Progenitor cell of endocrine pancreas (in vitro differentiated cells): Measurements from ENCODE around the gene EIF4ENIF1. TPM values are rescaled to one million over a fixed set of nuclear protein-coding genes. Genes with fewer than 3 reads are reported as not detected.
A peak's percentile ranks its signal among the peaks of the same experiment; 100 is the strongest.
"Not testable (repeated sequence)": the region's sequence is repeated elsewhere in the genome, so short reads cannot be mapped to it uniquely, and the experiment has no call there.

Source experiments
- DNase-seq: peaks from one replicate; pipeline ENCODE4 v3.0.0; 2021; ENCODE audit warnings: low spot score; ENCODE audit not compliant: unreplicated experiment
- H3K27ac Mint-ChIP-seq: 2 replicates; pipeline ENCODE4 v1.8.0; 2021; ENCODE audit warnings: mild to moderate bottlenecking, moderate library complexity, mixed read lengths
- H3K27me3 Mint-ChIP-seq: 2 replicates; pipeline ENCODE4 v1.8.0; 2021; ENCODE audit warnings: mixed read lengths
- H3K36me3 Mint-ChIP-seq: 2 replicates; pipeline ENCODE4 v1.8.0; 2022; ENCODE audit warnings: mixed read lengths; ENCODE audit not compliant: insufficient read depth
- H3K4me1 Mint-ChIP-seq: 2 replicates; pipeline ENCODE4 v1.8.0; 2021; ENCODE audit warnings: low read depth, mixed read lengths
- H3K4me3 Mint-ChIP-seq: 2 replicates; pipeline ENCODE4 v1.8.0; 2021; ENCODE audit warnings: low read depth, mild to moderate bottlenecking, moderate library complexity, mixed read lengths
- H3K9me3 Mint-ChIP-seq: 2 replicates; pipeline ENCODE4 v1.8.0; 2021; ENCODE audit warnings: low read depth, mixed read lengths
- total RNA-seq: library from RNA; stranded (reverse); gene quantifications from 2 replicates; pipeline ENCODE4 v1.2.1, GENCODE V29; 2021
- TF ChIP-seq, protein P1 (sequence below): fragments of 200-600 bp; sonication (generic); IDR thresholded peaks from one replicate; pipeline ENCODE4 v1.5.0; 2021; ENCODE audit warnings: antibody characterized with exemption, mild to moderate bottlenecking; ENCODE audit not compliant: unreplicated experiment

Gene EIF4ENIF1
- total RNA-seq, 1 donor from 2014 or later = 46.5 TPM

DNA sequence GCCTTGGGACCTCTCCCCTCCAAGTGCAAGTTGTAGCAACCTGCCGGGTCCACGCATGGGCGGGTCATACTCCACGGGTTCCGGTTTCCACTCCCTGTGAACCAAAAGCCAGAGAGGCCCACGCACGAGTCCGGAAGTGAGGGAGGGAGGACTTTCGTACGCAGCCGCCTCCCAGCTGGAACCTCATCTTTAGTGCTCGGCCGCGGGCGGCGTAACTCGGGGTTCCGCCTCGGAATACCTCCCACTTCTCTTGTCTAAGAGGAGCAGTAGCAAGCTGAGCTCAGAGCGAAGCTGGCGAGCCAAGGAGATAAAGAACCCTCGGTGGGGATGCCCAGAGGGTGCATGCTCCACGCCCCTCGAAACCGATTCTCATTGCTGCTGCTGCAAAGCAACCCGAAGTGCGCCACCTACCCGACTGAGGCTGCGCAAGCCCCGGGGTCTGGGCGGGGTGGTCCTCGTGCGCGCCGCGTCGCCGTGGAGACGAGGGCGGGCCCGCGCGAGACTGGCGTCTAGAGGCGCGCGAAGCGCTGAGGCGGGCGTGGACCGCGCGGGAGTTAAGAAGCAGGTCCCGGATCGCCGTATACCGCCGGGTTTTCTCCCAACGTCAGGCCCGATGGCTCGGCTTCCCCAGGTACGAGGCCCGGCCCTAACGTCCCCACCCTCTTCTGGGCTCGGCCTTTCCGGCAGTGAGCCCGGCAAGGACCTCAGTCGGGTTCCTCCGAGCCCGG, 6.5 kb upstream of the EIF4ENIF1 start, which contains the start of gene SFI1:
SFI1 (plus strand) TSS at position 530 of the 728 bp plus-strand sequence. CDS start 11,749 bp downstream, outside the sequence.
- no peaks in the 10 kb centered on the region for H3K36me3 Mint-ChIP-seq
- DNase-seq = peak; percentile 85
- H3K27ac Mint-ChIP-seq = peak within 1 kb of the TSS; percentile 91
- no peaks in the 10 kb centered on the region for H3K27me3 Mint-ChIP-seq
- TF ChIP-seq, protein P1, sequence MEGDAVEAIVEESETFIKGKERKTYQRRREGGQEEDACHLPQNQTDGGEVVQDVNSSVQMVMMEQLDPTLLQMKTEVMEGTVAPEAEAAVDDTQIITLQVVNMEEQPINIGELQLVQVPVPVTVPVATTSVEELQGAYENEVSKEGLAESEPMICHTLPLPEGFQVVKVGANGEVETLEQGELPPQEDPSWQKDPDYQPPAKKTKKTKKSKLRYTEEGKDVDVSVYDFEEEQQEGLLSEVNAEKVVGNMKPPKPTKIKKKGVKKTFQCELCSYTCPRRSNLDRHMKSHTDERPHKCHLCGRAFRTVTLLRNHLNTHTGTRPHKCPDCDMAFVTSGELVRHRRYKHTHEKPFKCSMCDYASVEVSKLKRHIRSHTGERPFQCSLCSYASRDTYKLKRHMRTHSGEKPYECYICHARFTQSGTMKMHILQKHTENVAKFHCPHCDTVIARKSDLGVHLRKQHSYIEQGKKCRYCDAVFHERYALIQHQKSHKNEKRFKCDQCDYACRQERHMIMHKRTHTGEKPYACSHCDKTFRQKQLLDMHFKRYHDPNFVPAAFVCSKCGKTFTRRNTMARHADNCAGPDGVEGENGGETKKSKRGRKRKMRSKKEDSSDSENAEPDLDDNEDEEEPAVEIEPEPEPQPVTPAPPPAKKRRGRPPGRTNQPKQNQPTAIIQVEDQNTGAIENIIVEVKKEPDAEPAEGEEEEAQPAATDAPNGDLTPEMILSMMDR = peak; percentile 47
- H3K4me1 Mint-ChIP-seq = peaks cover 1% of the 10 kb centered on the region
- peak within 1 kb of the TSS; percentile 87 for H3K4me3 Mint-ChIP-seq
- no peaks in the 10 kb centered on the region for H3K9me3 Mint-ChIP-seq

DNA sequence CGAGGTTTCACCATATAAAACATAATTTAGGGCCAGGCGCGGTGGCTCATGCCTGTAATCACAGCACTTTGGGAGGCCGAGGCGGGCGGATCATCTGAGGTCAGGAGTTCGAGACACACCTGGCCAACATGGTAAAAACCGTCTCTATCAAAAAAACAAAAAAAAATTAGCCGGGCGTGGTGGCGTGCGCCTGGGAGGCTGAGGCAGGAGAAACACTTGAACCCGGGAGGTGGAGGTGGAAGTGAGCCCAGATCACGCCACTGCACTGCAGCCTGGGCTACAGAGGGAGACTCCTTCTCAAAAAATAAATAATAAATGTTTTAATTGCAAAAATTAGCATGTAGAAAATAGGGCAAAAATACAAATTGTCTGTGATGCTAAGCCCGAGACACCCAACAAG, 5.7 kb upstream of the EIF4ENIF1 start:
- H3K27ac Mint-ChIP-seq = no peak overlapping the region
- no peaks in the 10 kb centered on the region for H3K9me3 Mint-ChIP-seq

DNA sequence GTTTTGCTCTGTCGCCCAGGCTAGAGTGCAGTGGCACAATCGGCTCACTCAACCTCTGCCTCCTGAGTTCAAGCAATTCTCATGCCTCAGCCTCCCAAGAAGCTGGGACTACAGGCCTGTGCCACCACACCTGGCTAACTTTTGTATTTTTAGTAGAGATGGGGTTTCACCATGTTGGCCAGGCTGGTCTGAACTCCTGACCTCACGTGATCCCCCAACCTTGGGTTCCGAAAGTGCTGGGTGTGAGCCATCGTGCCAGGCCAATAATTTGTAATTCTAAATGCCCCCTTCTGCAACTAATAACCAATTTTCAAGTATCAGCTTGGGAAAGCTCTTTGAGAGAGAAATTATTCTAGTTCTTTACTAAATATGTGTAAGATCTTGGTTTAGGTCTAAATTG, 3.7 kb upstream of the EIF4ENIF1 start:
- H3K27me3 Mint-ChIP-seq, DNase-seq, H3K4me3 Mint-ChIP-seq, H3K9me3 Mint-ChIP-seq, H3K27ac Mint-ChIP-seq, H3K36me3 Mint-ChIP-seq: not testable (repeated sequence)
- peaks cover 14% of the 10 kb centered on the region for H3K4me1 Mint-ChIP-seq

More for the DNA sequence above, 5.7 kb upstream of the EIF4ENIF1 start:
- Mint-ChIP-seq H3K27me3 (no peaks in the 10 kb centered on the region), H3K4me3 (peak overlapping the region; percentile 87), H3K4me1 (peaks cover 6% of the 10 kb centered on the region), H3K36me3 (no peaks in the 10 kb centered on the region)
- TF ChIP-seq, protein P1 = no peak
- DNase-seq = no peak

DNA sequence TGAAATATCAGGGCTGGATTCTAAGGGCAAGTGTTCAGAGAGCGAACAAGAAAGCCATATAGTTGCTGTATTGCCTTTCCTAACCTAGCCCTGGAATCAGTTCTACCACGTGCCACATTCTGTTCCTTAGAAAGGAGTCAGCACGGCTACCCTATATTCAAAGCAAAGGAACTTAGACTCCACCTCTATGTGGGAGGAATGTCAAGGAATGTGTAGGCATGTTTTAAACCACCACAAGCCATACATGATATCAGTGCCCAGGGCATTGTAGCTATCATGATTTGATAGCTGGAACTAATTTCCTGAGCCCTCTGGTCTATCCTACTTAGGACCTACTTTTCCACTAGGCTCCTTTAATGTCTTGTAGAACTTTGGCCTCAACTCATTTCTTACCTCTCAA, 2.5 kb upstream of the EIF4ENIF1 start:
- Mint-ChIP-seq H3K27ac (no peak overlapping the region), H3K36me3 (peaks cover under 1% of the 10 kb centered on the region), H3K27me3 (no peaks in the 10 kb centered on the region), H3K9me3 (no peaks in the 10 kb centered on the region), H3K4me1 (peaks cover 15% of the 10 kb centered on the region), H3K4me3 (no peak overlapping the region)
- TF ChIP-seq, protein P1 = no peak
- DNase-seq = no peak

DNA sequence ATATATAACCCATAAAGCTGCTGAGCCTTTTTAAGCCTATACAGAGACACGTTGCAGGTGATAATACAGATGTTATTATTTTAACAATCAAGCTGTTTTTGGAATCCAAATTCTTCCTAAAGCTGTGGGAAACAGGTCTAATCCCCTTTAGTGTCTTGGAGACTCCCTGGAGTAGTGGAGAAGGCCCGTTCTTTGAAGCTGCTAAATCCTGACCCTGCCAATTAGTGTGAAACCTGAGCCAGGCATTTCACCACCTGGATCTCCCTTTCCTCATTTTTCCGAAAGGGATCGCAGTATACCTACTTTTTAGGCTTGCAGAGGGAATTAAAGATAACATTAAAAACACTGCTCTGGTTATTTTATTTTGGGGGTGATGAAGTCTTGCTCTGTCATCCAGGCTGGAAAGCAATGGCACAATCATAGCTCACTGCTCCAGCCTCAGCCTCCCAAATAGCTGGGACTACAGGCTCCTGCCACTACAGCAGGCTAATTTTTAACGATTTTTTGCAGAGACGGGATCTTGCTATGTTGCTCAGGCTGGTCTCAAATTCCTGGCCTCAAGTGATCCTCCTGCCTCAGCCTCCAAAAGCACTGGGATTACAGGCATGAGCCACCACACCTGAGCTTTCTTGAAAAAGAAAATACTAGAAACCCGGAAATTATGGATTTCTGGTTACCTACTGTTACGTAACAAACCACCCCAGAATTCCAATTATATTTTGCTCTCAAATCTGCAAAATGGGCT, 1.7 kb upstream of the EIF4ENIF1 start:
- Mint-ChIP-seq H3K4me1 (peaks cover 15% of the 10 kb centered on the region), H3K27ac (peak overlapping the region; percentile 16), H3K4me3 (no peak overlapping the region), H3K27me3 (no peaks in the 10 kb centered on the region), H3K9me3 (no peaks in the 10 kb centered on the region), H3K36me3 (peaks cover 7% of the 10 kb centered on the region)
- DNase-seq = no peak
- TF ChIP-seq, protein P1 = no peak
